Heart left ventricle (tissue), 13 donors: Measurements from ENCODE around the gene CD101.

Experiments
- CTCF ChIP-seq, 12 donors: fragments of 200-600 bp; sonication (generic) in 4 of 12; IDR thresholded peaks; one replicate each; pipeline versions ENCODE4 v1.5.0 to v1.8.0; 2018 to 2022; ENCODE audit warnings: antibody characterized with exemption in 12 of 12, mild to moderate bottlenecking in 5 of 12
- POLR2A ChIP-seq, 2 donors: fragments of 450-650 bp; IDR thresholded peaks; one replicate each; pipeline ENCODE4 v1.6.1; 2017; ENCODE audit warnings: antibody characterized with exemption in 2 of 2, mild to moderate bottlenecking in 2 of 2, moderate library complexity in 2 of 2
- donor health status: ischemic (EF 13 %, LVEDD 7.1; RV severe dilation, severe dysfunction).
- donor health status: DM: no; HTN: yes; CAD: no.
- donor health status: DM: no; HTN: no; CAD: no.
- donor health status: ischemic (EF 25% LVEDD 6.9; RV normal size, moderate dysfunction).
- donor health status: ischemic (EF 25% LVEDD 5.7; RV mildly dilated, moderate dysfunction).
- donor health status: ischemic (EF 35%, LVEDD 5.7; RV mildly dilated, moderate dysfunction).
- donor health status: nonischemic (EF 11% LVEDD 7.7; RV severe dilation, severe dysfunction).
- donor health status: DM: yes; HTN: yes; CAD: no.
- donor health status: PGD.
- donor health status: ischemic (EF 29% LVEDD 5.4; RV normal size, mild dysfunction).
- donor health status: nonischemic (EF 23%, LVEDD 6.1; RV moderate dilation, normal function).

- no peak for TF ChIP-seq CTCF (IDR thresholded peaks at IDR 0.05)
- TF ChIP-seq POLR2A (IDR thresholded peaks at IDR 0.05), result no peak
Observed at GRCh38 chr1:117068580-117068979, 67.0 kb downstream of the CD101 start.
